ENCODE results near the gene CDC25C. TPM values are rescaled to one million over a fixed set of nuclear protein-coding genes. Genes with fewer than 3 reads are reported as not detected.

The CDC25C gene
- total RNA-seq, 1 donor from 2014 or later: 1.6 TPM

GRCh38 chr5:138359621-138360020 lies 28.0 kb upstream of the CDC25C start:
- no peak for DNase-seq (ENCODE audit: low spot score)
- Mint-ChIP-seq H3K4me1 (ENCODE audit: low read depth) (peaks cover 27% of the 10 kb centered on the region), H3K27me3 (ENCODE audit: low read depth) (no peaks in the 10 kb centered on the region), H3K4me3 (ENCODE audit: unreplicated experiment) (no peak overlapping the region), H3K36me3 (ENCODE audit: low read depth) (no peaks in the 10 kb centered on the region), H3K27ac (ENCODE audit: unreplicated experiment) (no peak overlapping the region), H3K9me3 (ENCODE audit: low read depth) (no peaks in the 10 kb centered on the region)
- TF ChIP-seq CTCF (IDR thresholded peaks at IDR 0.05): no peak

GRCh38 chr5:138354926-138355378 lies 23.3 kb upstream of the CDC25C start:
- peak overlapping the region; percentile 98 for H3K27ac Mint-ChIP-seq (ENCODE audit: unreplicated experiment)
- H3K27me3 Mint-ChIP-seq (ENCODE audit: low read depth): no peaks in the 10 kb centered on the region
- DNase-seq (ENCODE audit: low spot score): no peak

GRCh38 chr5:138354387-138354786 lies 22.8 kb upstream of the CDC25C start:
- Mint-ChIP-seq H3K9me3 (ENCODE audit: low read depth) (peaks cover 4% of the 10 kb centered on the region), H3K27ac (ENCODE audit: unreplicated experiment) (peak overlapping the region; percentile 98), H3K4me3 (ENCODE audit: unreplicated experiment) (peak overlapping the region; percentile 94), H3K4me1 (ENCODE audit: low read depth) (peaks cover 54% of the 10 kb centered on the region), H3K27me3 (ENCODE audit: low read depth) (no peaks in the 10 kb centered on the region), H3K36me3 (ENCODE audit: low read depth) (no peaks in the 10 kb centered on the region)
- DNase-seq (ENCODE audit: low spot score): no peak
- no peak for TF ChIP-seq CTCF (IDR thresholded peaks at IDR 0.05)

More at GRCh38 chr5:138354926-138355378, 23.3 kb upstream of the CDC25C start:
- Mint-ChIP-seq H3K4me3 (ENCODE audit: unreplicated experiment) (peak overlapping the region; percentile 94), H3K36me3 (ENCODE audit: low read depth) (no peaks in the 10 kb centered on the region), H3K4me1 (ENCODE audit: low read depth) (peaks cover 54% of the 10 kb centered on the region), H3K9me3 (ENCODE audit: low read depth) (peaks cover 4% of the 10 kb centered on the region)
- TF ChIP-seq CTCF (IDR thresholded peaks at IDR 0.05): peak; percentile 35

GRCh38 chr5:138353560-138354080 lies 22.0 kb upstream of the CDC25C start:
- peak overlapping the region; percentile 94 for H3K4me3 Mint-ChIP-seq (ENCODE audit: unreplicated experiment)
- no peak for DNase-seq (ENCODE audit: low spot score)
- H3K4me1 Mint-ChIP-seq (ENCODE audit: low read depth): peaks cover 57% of the 10 kb centered on the region

More at GRCh38 chr5:138353560-138354080, 22.0 kb upstream of the CDC25C start:
- TF ChIP-seq CTCF (IDR thresholded peaks at IDR 0.05): no peak
- Mint-ChIP-seq H3K27me3 (ENCODE audit: low read depth) (no peaks in the 10 kb centered on the region), H3K27ac (ENCODE audit: unreplicated experiment) (peak overlapping the region; percentile 98), H3K36me3 (ENCODE audit: low read depth) (peaks cover 2% of the 10 kb centered on the region), H3K9me3 (ENCODE audit: low read depth) (peaks cover 4% of the 10 kb centered on the region)
